Measurements from ENCODE around the gene LYZL4.

The LYZL4 gene, protein sequence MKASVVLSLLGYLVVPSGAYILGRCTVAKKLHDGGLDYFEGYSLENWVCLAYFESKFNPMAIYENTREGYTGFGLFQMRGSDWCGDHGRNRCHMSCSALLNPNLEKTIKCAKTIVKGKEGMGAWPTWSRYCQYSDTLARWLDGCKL

DNA sequence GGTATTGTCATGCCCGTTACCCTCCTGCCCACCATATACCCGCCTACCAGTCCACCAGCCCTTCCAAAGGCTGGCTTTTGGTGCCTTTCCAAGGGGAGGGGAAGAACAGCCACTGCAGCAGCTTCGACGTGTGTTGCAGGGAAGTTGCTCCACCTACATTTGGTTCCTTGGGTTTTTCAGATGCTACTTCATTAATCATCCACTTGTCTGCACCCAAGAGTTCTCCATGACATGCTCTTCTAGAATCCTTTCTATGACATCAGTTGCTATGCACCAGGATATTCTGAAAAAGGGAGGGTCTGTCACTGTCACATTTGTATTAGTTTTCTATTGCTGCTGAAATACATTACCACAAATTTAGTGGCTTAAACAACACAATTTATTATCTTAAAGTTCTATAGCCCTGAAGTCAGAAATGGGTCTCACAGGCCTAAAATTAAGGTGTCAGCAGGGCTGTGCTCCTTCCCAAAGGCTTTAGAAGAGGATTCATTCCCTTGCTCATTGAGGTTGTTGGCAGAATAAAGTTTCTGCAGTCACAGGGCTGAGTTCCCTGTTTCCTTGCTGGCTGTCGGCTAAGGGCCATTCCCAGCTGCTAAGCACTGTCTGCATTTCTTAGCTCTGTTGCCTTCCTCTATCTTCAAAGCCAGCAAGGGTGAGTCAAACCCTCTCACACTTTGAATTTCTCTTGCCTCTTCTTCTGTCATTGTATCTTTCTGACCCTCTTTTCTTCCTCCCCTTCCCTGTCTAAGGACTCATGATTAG, at the start of gene LYZL4:
Gene LYZL4, minus strand, starts transcription at position 241 of the 762 bp plus-strand sequence. CDS start 3,359 bp downstream, outside the sequence.
- DNase-seq: no peak

DNA sequence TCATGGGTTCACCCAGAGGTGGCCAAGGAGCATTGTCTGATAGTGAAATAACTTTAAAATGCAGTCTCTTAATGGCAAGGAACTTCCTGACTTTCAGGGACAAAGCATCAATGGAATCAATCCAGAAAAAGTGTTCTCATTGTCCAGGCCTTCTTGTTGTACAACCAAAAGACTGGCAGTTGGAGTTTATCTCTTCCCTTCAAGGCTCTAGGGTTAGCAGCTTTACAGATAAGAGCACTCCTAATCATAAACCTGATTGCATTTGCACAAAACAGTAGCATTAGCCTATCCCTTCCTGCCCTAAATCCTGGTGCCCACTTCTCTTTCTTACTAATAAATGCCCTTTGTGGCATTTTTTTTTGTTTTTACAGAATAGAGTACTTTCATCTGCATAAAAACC, 48.7 kb upstream of the LYZL4 start:
- no peak for DNase-seq

DNA sequence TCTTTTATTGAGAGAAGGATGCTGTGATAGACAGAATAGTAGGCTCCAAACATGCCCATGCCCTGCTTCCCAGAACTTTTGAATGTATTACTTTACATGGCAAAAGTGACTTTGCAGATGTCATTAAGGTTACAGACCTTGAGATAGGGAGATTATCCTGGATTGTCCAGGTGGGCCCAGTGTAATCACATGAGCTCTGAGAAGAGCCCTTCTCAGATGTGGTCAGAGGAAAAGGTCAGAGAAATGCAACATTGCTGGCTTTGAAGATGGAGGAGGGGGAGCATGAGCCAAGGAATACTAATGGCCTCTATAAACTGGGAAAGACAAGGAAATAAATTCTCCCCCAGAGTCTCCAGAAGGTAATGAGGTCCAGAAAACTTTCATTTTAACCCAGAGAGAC, 45.8 kb upstream of the LYZL4 start:
- no peak for DNase-seq

DNA sequence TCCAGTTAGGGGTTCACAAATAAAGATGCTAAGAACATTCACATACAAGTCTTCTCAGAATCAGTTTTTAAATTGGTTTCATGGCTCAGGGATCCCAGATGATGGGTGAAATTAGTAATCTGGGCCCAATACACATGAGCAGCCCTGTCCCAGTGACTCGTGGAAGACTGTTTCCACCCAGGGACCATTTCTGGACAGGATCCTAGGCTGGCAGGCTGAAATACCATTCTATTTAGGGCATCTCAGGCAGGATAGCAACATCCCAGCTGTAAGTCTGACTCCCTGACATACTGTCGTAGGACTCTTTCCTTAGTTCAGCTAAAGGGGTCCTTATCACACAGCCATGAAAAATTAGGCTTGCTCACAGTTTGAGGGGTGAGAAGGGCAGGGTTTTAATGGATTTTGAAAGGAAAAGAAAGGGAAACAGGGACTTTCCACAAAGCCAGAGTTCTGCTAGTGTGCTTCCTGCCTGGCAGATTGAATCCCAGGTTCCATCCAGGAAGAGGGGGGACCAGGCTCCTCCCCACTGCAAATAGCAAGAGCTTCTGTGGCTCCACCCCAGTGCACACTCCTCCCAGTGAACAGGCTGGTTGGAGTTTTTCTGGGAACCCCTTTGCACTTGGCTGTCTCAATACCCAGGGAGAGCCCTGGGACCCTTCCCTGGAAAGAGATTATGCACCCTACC, 41.3 kb upstream of the LYZL4 start:
- DNase-seq: no peak

DNA sequence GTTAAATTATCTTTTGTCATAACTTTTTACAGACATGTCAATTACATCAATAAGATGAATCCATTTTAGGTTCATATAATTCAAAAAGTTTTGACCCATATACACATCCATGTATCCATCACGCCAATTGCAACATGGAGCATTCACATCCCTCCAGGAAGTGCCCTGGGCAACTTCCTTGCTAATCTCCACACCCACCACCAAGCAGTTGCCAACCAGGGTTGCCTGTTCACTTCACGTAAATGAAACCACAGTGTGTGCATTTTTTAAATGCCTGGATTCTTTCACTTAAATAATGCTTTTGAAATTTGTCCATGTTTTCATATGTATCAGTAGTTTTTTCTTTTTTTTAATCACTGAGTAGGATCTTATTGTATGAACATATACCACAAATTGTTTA, 40.7 kb upstream of the LYZL4 start:
- no peak for DNase-seq

DNA sequence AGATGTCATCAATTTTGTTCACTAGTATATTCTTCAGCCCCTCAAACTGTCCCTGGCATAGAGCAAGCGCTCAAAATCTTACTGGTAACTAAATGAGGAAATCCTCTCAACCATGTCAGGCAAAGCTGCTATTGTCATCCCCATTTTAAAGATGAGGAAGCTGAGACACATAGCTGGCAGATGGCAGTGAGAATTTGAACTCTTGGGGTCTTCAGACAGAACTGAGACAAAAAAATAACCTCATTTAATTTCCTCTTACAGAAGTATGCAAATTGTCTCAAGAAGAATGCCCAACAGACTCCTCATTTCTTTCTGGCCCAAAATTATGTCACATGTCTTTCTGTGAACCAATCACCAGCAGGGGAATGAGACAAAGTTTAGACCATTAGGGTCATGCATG, 40.2 kb upstream of the LYZL4 start:
- no peak for DNase-seq

DNA sequence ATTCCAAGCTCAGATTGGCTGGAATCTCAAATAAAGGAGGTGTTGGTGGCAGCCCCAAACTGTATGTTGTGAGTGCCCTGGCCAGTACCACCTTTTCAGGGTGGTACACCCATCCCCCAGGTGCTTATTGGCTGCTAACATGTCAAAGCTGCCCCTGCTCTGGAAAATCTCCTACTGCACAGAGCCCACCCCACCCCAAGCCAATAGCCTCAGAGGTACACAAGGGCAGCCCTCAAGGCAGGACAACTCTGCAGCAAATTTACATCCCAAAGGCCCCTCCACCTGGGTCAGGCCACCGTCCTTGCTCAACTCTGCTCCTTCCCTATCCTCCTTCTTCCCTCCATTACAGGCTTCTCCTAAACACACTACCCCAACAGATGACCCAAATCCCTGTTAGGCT, 37.1 kb upstream of the LYZL4 start:
- DNase-seq: no peak

DNA sequence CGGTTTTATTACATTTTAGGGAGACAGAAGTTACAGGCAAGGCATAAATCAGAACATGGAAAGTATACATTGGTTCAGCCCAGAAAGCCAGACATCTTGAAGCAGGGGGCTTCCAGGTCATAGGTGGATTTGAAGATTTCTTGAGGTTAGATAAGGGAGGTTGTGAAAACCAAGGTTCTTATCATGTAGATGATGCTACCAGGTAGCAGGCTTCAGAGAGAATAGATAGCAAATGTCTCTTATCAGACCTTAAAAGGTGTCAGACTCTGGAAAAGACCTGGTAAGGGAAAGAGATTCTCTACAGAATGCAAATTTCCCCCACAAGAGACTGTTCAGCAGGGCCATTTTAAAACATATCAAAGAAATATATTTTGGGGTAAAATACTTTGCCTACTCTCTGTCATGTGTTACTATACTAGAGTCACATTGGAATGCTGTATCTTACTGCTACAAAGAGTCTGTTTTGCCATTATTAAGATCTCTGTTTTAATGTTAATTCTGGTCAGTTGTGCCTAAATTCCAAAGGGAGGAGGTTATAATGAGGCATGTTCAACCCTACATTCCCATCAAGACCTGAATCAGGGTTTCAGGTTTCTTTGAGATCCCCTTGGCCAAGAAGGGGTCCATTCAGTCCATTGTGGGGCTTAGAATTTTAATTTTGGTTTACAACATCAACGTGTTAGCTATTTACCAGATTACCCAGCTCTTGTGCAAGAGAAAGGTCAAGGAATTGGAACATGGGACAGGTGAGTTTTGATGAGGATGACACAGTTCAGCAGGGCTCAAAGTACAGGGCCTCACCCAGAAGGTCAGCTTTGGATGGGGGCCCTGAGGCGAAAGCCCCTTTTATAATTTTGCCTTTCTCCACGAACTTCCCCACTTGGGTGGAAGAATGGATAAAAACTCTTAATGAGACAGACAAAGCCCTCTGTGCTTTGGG, 36.0 kb upstream of the LYZL4 start:
- DNase-seq: no peak

DNA sequence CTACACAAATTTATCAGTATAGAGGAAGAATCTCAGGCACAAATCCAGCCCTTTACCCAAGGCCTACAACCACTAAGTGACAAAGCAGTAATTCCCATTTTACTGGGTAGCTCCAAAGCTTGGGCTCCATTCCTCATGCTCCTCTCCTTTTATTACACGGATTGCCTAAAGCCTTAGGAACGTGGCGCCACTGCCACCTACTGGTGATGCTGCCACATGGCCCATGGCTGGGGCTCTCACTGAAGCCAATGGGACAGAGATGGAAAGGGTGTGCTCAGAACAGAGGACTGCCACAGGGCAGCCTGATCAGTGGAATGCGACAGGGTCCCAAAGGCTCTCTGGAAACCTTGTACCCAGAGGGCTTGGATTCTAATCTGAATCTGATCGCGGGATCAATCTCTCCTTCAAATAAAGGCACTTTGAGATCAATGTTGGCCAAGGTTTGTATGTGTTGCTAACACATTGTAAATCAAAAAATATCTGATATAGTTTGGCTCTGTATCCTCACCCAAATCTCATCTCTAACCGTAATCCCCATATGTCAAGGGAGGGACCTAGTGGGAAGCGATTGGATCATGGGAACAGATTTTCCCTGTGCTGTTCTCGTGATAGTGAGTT, 33.5 kb upstream of the LYZL4 start:
- peak; percentile 68 for DNase-seq

DNA sequence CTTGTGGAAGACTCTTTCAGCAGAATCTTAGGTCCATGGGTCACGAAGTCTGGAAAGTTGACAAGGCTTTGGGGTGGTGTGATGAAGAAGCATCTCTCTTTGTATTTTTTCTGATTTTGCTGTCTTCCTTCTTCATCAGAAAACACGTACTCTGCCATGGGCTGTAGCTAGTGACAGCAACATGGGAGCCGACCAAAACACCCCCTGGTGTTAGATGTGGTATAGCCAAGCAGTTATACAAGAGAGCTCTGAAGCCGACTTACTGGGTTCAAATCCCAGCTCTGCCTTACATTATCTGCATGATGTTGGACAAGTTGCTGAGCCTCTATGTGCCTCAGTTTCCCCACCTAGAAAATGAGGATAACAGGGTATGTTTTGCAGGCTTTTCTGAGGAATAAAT, 32.9 kb upstream of the LYZL4 start:
- no peak for DNase-seq

DNA sequence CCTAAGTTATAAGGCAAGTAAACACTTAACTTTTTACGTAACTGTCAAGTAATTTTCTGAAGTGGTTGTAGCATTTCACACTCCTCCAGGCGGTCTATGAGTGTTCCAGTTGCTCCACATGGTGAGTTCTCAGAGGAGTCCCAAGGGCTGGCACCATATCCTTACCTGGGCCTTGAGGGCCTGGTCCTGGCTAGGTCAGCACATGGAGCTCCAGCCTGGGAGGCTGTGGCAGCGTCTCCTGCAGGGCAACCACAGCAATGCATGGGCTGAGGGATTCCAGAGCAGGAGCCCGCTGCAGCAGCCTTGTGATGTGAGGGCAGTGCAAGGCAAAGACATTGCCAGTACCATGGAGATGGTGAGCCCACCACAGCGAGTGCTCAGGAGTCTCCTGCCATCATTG, 32.2 kb upstream of the LYZL4 start:
- DNase-seq: no peak

DNA sequence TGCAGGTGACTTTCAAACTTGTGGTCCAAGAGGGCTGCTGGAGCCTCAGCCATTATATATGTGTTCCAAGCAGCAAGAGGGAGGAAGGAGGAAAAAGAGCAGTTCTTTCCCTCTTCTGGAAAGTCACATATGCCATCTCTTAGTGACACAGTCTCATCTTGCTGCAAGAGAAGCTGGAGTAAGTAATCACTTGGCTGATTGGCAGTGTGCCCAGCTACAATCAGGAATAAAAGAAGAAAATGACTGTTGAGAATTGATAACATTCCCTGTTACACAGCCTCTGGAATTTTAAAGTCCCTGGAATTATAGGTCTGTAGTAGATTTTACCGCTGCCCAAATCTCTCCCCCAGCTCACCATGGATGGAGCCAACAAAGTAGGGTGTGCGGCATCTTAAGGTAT, 31.4 kb upstream of the LYZL4 start:
- DNase-seq: no peak

DNA sequence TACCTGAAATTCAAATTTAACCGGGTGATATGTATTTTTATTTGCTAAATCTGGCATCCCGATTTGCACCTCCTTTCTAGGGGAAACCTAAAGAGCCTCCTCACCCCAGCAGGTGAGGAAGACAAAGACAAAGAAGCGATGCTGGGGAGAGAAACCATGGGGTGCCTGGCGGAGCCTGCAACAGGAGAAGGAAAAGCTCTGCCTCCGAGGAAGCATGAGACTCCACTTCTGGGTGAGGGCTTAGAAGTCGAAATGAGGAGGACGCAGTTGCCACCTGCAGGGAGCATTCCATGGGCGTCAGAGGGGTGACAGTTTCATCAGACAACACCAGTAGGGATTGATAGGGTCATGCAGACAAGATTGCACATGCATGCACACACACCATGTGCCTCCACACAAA, 30.5 kb upstream of the LYZL4 start:
- no peak for DNase-seq

DNA sequence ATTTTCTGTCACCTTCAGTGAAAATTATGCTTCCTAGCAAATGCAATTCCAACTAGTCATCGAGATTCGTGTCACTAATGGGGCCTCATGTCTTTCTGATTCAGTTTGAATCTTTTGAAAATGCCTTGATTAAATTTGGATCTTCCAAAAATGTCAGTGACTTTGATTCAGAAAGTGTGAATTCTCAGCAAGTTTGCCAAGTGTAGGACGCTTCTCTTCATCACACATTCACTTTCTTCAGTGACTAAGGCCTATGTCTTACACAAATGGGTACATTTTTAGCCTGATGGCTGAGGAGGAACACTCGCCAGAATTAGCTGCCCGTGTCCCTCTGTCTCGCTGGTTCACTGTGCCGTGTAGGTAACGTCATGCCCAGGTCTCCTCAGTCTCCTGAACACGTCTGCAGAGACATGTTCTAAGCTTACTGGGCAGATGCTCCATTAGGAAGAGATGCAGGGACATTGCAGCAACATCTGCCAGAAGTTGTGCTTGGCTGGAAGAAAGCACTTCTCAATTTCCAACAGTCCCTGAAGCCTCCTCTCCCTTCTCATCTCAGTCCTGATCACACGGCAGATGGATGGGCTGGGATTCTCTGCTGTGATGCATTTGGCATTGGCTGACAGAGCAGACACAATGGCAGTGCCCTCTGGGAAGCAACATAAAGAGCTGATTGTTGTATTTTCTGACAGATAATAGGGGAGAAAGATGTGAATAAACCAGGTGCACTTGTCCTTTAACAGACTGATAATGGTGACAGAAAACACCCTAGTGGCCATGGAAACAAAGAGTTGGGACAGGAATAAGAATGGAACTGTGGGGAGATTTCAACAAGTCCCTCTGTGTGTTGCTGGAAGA, 29.1 kb upstream of the LYZL4 start:
- DNase-seq: no peak

DNA sequence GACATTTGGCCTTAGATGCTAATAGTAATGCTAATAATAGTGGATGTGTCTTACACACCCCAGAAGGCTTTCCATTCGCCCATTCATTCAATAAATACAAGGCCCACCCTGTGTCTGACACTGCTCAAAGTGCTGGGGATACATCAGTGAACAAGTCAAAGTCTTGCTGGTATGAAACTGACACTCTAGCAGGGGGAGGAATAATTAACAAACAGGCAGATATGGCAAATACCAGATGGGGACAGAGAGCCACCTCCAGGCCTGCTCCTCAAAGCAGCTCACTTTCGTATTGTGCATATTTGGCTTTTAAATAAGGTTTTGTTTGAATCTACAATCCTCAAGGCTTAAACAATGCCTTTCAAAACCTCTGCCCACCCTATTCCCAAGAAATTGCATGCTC, 28.3 kb upstream of the LYZL4 start:
- no peak for DNase-seq

DNA sequence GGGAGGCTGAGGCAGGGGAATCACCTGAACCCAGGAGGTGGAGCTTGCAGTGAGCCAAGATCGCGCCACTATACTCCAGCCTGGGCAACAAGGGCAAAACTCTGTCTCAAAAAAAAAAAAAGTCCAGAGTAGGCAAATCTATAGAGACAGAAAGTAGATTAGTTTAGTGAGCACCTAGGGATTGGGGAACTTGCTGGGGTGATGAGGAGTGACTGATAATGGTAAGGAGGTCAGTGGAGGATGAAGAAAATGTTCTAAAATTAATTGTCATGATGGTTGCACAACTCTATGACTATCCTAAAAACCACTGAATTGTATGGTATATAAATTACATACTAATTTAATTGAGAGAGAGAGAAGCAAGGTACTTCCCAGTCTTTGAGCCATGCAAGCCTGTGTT, 27.8 kb upstream of the LYZL4 start:
- no peak for DNase-seq

DNA sequence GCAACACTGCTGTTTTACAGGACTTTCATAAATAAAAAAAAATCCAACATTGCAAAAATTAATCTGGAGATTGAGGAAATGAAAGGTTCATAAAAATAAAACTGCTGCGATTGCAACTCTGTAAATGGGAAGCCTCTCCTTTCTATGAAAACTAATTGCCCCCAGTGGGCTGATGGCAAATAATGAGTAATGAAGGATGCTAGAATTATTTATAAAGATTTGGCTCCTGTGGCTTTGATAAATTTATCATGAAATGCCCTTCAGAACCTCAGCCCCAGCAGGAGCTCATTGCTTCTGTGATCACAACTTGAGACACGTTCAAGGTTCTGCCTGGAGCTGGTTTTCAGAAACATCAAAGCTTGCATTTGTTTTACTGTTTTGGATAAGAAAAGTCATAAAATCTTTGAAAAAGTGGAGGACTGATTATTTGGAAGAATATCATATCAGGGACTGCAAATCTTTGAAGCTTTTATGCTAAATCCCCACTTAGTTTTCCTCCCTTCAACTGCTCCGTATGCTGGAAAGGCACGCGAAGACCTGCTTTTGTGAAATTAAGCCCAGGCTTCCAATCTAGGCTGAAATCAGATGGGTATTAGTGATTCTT, 24.5 kb upstream of the LYZL4 start:
- DNase-seq: no peak

DNA sequence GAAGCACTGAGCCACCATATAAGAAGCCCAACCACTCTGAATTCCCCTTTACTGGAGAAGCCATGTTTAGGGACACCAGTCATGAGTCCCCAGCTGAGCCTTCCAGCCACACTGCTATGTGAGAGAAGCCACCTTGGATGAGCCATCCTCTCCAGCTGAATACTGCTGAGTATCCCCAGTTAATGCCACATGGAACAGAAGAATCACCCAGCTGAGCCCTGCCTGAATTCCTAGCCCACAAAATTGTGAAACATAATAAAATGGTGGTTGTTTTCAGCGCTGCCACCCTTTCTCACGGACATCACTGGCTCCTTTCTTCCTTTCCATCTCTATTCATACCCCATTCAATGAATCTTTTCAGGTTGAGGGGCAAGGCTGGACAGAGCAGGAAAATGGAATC, 22.1 kb upstream of the LYZL4 start:
- no peak for DNase-seq

DNA sequence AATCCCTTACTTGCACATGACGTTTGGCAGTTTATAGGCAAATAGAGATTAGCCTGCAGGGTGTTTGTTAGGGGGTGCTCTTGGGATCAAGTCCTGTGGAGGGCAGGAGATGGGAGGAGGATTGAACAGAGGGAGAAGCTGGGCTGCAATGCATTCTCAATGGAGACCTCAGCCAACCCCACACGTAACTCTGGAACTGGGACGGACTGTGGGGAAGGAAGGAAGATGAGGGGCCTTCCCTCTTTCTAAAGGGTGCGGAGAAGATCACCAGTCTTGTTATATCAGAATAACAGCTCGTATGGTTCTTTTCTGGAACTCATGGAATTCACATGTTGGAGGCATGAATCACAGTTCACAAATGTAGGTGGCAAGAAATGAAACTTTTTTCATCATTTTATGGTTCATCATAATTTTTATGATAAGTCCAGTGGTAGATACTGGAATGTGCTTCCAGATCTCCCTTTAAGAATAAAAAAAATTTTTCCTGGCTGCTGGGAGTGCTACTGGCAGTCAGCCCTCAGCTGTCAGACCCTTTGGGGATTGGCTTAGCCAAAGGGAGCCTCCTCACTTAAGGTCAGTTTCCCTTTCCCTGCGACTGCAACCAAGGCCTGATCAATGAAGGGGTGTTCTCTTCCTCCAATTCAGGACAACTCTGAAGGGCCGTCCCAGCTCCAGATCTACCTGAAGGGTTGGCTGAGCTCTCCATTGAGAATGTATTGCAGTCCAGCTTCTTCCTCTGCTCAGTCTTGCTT, 20.5 kb upstream of the LYZL4 start:
- DNase-seq: peak; percentile 20

DNA sequence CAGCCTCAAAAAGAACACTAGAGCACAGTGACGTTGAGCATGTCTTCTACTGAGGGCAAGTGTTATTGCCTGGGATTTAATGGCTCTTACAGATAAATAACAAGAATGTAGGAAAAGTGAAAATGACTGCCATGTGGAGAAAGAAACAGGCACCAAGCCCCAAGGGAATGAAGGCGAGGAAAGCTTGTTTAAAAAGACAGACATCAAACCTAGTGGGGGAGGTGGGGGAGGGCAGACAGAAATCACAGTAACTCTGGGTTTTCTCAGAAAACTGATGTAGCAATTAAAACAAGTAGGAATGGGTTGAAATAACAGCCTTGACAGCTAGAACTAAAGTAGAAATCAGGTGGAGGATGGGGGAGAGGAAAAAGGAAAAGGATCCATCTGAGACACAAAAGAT, 18.4 kb upstream of the LYZL4 start:
- no peak for DNase-seq
